Thoracic aorta (tissue), 2 donors: ENCODE data around the gene TEX22. TPM values are rescaled to one million over a fixed set of nuclear protein-coding genes. Genes with fewer than 3 reads are reported as not detected.

Experiments
- ATAC-seq: fragments of 150-250 bp; one replicate; pipeline ENCODE4 v1.8.0; 2017; ENCODE audit warnings: low read depth; ENCODE audit not compliant: insufficient number of reproducible peaks, low FRiP score
- DNase-seq: peaks from one replicate; pipeline ENCODE4 v3.0.0-alpha.2; 2020; ENCODE audit warnings: low spot score
- H3K27ac ChIP-seq, 2 donors: fragments of 200-600 bp; sonication (generic); 1 replicate in 1 of 2; 2 replicates in 1 of 2; pipeline ENCODE4 v1.5.1; 2016; ENCODE audit warnings: mild to moderate bottlenecking in 2 of 2, moderate library complexity in 2 of 2
- H3K27me3 ChIP-seq: fragments of 200-600 bp; sonication (generic); replicated peaks from 2 replicates; pipeline ENCODE4 v1.6.0; 2016; ENCODE audit warnings: mild to moderate bottlenecking; ENCODE audit not compliant: insufficient read depth
- H3K36me3 ChIP-seq: fragments of 200-600 bp; sonication (generic); one replicate; pipeline ENCODE4 v1.5.1; 2016
- H3K4me1 ChIP-seq, 2 donors: fragments of 200-600 bp; sonication (generic); 1 replicate in 1 of 2; 2 replicates in 1 of 2; pipeline versions ENCODE4 v1.5.1 to v1.6.0; 2016; ENCODE audit warnings: low read depth in 2 of 2, mild to moderate bottlenecking in 1 of 2; ENCODE audit not compliant: control insufficient read depth in 1 of 2
- H3K4me3 ChIP-seq: fragments of 200-600 bp; sonication (generic); 2 replicates; pipeline ENCODE4 v1.5.1; 2016; ENCODE audit warnings: mild to moderate bottlenecking
- H3K9me3 ChIP-seq: fragments of 200-600 bp; sonication (generic); 2 replicates; pipeline ENCODE4 v1.5.1; 2016
- CTCF ChIP-seq: fragments of 200-600 bp; sonication (generic); IDR thresholded peaks from one replicate; pipeline ENCODE4 v1.5.1; 2019; ENCODE audit warnings: antibody characterized with exemption
- total RNA-seq, 2 donors: library from RNA; depleted of rRNA; stranded (reverse); fragments of >200 nt; gene quantifications; one replicate each; pipeline versions ENCODE4 v1.1.0 to v1.2.3, GENCODE V29; 2016

Gene TEX22
- total RNA-seq, 2 donors from 2014 or later = not detected

- Histone ChIP-seq H3K4me3 (no peak overlapping the region), H3K4me1 (no peaks in the 10 kb centered on the region), H3K36me3 (peaks cover 45% of the 10 kb centered on the region), H3K27me3 (no peaks in the 10 kb centered on the region), H3K9me3 (no peaks in the 10 kb centered on the region), H3K27ac (no peak overlapping the region)
- no peak for DNase-seq
- ATAC-seq = no peak
- TF ChIP-seq CTCF = no peak
Observed at GRCh38 chr14:105385698-105386365, 12.5 kb upstream of the TEX22 start.

- no peak for ATAC-seq
- Histone ChIP-seq H3K4me3 (no peak overlapping the region), H3K4me1 (no peaks in the 10 kb centered on the region), H3K27me3 (no peaks in the 10 kb centered on the region), H3K36me3 (peaks cover 38% of the 10 kb centered on the region), H3K9me3 (no peaks in the 10 kb centered on the region), H3K27ac (no peak overlapping the region)
- no peak for DNase-seq
- no peak for TF ChIP-seq CTCF
Observed at GRCh38 chr14:105386581-105387529, 11.5 kb upstream of the TEX22 start.

GRCh38 chr14:105387530-105387922, 10.8 kb upstream of the TEX22 start:
- ATAC-seq = no peak
- Histone ChIP-seq H3K36me3 (peaks cover 32% of the 10 kb centered on the region), H3K4me1 (no peaks in the 10 kb centered on the region)

GRCh38 chr14:105388110-105388951, 10.0 kb upstream of the TEX22 start:
- Histone ChIP-seq H3K27me3 (no peaks in the 10 kb centered on the region), H3K27ac (no peak overlapping the region), H3K9me3 (no peaks in the 10 kb centered on the region), H3K4me3 (no peak overlapping the region), H3K36me3 (peaks cover 25% of the 10 kb centered on the region), H3K4me1 (no peaks in the 10 kb centered on the region)
- no peak for TF ChIP-seq CTCF
- no peak for DNase-seq
- ATAC-seq = no peak

More at GRCh38 chr14:105387530-105387922, 10.8 kb upstream of the TEX22 start:
- no peak for TF ChIP-seq CTCF
- no peaks in the 10 kb centered on the region for H3K9me3 ChIP-seq
- H3K4me3 ChIP-seq = no peak overlapping the region
- H3K27me3 ChIP-seq = no peaks in the 10 kb centered on the region
- DNase-seq = no peak
- no peak overlapping the region for H3K27ac ChIP-seq
